SK-N-SH treated with all-trans-retinoic acid at 6 μM for 48 hours (cell line): ENCODE results near the gene CACNA2D4.

Experiments
- ARNTL ChIP-seq: fragments of 450-650 bp; formaldehyde crosslinking; IDR thresholded peaks from 2 replicates; pipeline ENCODE4 v1.5.0; 2020; ENCODE audit warnings: low read depth, mild to moderate bottlenecking, moderate library complexity, borderline replicate concordance
- ESRRG ChIP-seq: fragments of 250-450 bp; sonication (Bioruptor Pico); IDR thresholded peaks from 2 replicates; pipeline ENCODE4 v1.6.1; 2021; ENCODE audit warnings: mild to moderate bottlenecking
- PATZ1 ChIP-seq: fragments of 250-450 bp; sonication (Bioruptor Pico); IDR thresholded peaks from 2 replicates; pipeline ENCODE4 v1.8.0; 2020; ENCODE audit warnings: mild to moderate bottlenecking, moderate library complexity, borderline replicate concordance
- POU6F1 ChIP-seq: fragments of 250-450 bp; sonication (Bioruptor Pico); IDR thresholded peaks from 2 replicates; pipeline ENCODE4 v1.8.0; 2021; ENCODE audit warnings: low read depth, mild to moderate bottlenecking, moderate library complexity, borderline replicate concordance
- TSHZ2 ChIP-seq: fragments of 250-450 bp; sonication (Bioruptor Pico); IDR thresholded peaks from 2 replicates; pipeline ENCODE4 v1.5.0; 2020; ENCODE audit warnings: mild to moderate bottlenecking, moderate library complexity
- ZNF70 ChIP-seq: fragments of 450-650 bp; formaldehyde crosslinking; IDR thresholded peaks from 2 replicates; pipeline ENCODE4 v1.5.0; 2020; ENCODE audit warnings: mild to moderate bottlenecking, moderate library complexity

GRCh38 chr12:1966561-1967226, 48.2 kb upstream of the CACNA2D4 start:
- TF ChIP-seq ZNF70 (CRISPR knock-in tag) (no peak), POU6F1 (CRISPR knock-in tag) (no peak), ESRRG (CRISPR knock-in tag) (no peak), PATZ1 (CRISPR knock-in tag) (no peak), TSHZ2 (CRISPR knock-in tag) (no peak), ARNTL (no peak)
